NB4 (cell line): Measurements from ENCODE around the gene BRSK2.

Experiments used
- MYC ChIP-seq: IDR thresholded peaks from 2 replicates; pipeline ENCODE4 v1.6.1; 2011; ENCODE audit warnings: low read depth, low read length
- POLR2A ChIP-seq: IDR thresholded peaks from 2 replicates; pipeline ENCODE4 v1.6.1; 2011; ENCODE audit warnings: mild to moderate bottlenecking; ENCODE audit not compliant: insufficient read length; ENCODE audit errors: extremely low read depth

DNA sequence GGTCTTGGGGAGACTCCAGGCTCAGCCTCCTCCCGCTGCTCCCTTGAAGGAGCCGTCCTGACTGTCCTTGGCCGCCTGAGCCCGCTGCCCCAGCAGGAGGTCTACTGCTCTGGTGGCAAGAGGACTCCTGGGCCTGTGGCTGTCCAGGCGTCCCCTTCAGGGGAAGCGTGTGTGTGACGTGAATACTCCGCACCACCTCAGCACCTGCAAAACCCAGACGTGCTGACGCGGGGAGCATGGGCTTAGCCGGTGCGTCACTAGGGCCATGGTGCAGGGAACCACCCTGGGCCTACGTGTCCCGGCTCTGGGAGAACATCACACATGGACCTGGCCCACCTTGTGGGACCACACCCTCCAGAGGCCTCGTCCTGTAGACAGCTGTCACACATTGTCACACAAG, 30.2 kb upstream of the BRSK2 start:
- no peak for TF ChIP-seq POLR2A
- no peak for TF ChIP-seq MYC
